Colonic mucosa (tissue), 4 donors: ENCODE results near the gene SPPL2C. TPM values are rescaled to one million over a fixed set of nuclear protein-coding genes. Genes with fewer than 3 reads are reported as not detected.

Source experiments
- DNase-seq: peaks from one replicate; pipeline ENCODE4 v3.0.0-alpha.2; 2020
- H3K27ac ChIP-seq: fragments of 200-600 bp; one replicate; pipeline ENCODE4 v1.8.0; 2021
- H3K27me3 ChIP-seq: fragments of 200-600 bp; one replicate; pipeline ENCODE4 v1.8.0; 2021
- H3K36me3 ChIP-seq: fragments of 200-600 bp; one replicate; pipeline ENCODE4 v1.8.0; 2021
- H3K4me1 ChIP-seq: fragments of 200-600 bp; one replicate; pipeline ENCODE4 v1.8.0; 2021; ENCODE audit warnings: mild to moderate bottlenecking
- H3K4me3 ChIP-seq: fragments of 200-600 bp; one replicate; pipeline ENCODE4 v1.8.0; 2021
- H3K9ac ChIP-seq, 2 donors: one replicate each; pipeline ENCODE4 v1.7.0; 2013; ENCODE audit warnings: control low read depth in 2 of 2, low read depth in 2 of 2, low read length in 2 of 2
- H3K9me3 ChIP-seq: fragments of 200-600 bp; one replicate; pipeline ENCODE4 v1.8.0; 2021
- CTCF ChIP-seq: fragments of 200-600 bp; IDR thresholded peaks from one replicate; pipeline ENCODE4 v1.8.0; 2022; ENCODE audit warnings: antibody characterized with exemption, mild to moderate bottlenecking
- intact Hi-C: fragments of 100-400 bp; cut with DNase I; formaldehyde crosslinking; loops from one replicate; pipeline ENCODE4 v1.14.1; 2022
- total RNA-seq, 2 donors: library from RNA; stranded (reverse); fragmentation: NEBNext Ultra II Directional in 1 of 2; extraction: Animal tissue kit (Norgen Biotek cat#: 25700) in 1 of 2; gene quantifications; one replicate each; pipeline ENCODE4 v1.2.1, GENCODE V29; 2021
- donor health status: healthy.
- donor health status: DM: no; HTN: no; CAD: no.
- donor health status: DM: no; HTN: no; CAD: no.

The SPPL2C gene
- total RNA-seq, 2 donors from 2014 or later, result not detected

DNA sequence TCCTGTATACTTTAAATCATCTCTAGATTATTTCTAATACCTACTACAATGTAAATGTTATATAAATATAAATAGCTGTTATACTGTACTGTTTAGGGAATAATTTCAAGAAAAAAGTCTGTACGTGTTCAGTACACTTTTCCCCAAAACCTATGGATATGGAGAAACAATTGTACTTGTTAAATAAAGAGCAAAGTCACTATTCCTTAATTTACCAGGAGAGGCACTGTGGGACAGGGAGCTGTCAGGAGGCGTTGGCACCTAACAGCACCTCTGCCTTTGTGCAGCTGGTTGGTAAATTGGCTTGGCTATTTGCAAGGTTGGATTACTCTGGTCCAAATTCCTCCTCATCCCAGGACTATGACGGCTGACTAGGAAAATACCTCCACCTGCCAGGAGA lies 32.6 kb upstream of the SPPL2C start:
- no peak for TF ChIP-seq CTCF
- H3K27ac ChIP-seq, result no peak overlapping the region
- no peak overlapping the region for H3K9ac ChIP-seq
- intact Hi-C loops, result no loop called here
- H3K27me3 ChIP-seq, result no peaks in the 10 kb centered on the region
- H3K9me3 ChIP-seq, result no peaks in the 10 kb centered on the region
- no peak for DNase-seq
- no peak overlapping the region for H3K4me3 ChIP-seq
- H3K4me1 ChIP-seq, result no peaks in the 10 kb centered on the region
- H3K36me3 ChIP-seq, result no peaks in the 10 kb centered on the region

DNA sequence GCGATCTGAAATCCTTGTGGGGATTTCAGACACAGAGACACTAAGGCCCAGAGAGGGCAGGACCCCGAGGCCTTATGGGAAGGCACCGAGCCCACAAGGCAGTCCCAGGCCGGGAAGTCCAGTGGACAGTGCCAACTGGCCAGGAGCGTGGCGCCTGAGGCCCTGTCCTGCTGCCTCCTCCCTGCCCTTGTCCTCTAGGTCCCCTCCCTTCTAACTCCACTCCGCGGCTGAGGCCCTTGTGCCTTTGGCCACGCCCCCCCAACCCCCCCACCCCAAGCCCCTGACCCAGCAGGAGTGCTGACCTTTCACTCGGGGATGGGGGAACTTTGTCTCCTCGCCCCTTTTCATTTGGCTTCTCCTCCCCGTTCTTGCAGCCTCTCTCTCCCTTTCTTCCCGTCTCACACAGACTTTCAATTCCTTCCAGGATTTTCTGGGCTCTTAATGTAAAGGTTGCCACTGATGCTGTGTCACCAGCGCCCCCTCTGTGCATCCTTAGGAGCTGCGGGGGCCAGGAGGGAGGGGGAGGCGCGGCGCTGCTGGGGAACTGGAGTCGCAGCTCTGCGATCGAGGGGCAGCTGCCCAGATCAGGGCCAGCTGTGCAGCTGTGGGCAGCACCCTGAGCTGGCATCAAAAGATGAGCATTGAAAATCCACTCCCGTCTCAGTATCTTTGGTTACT lies 31.5 kb upstream of the SPPL2C start:
- Histone ChIP-seq H3K9me3 (no peaks in the 10 kb centered on the region), H3K4me1 (no peaks in the 10 kb centered on the region), H3K27me3 (no peaks in the 10 kb centered on the region), H3K36me3 (no peaks in the 10 kb centered on the region), H3K9ac (no peak overlapping the region), H3K4me3 (no peak overlapping the region), H3K27ac (no peak overlapping the region)
- DNase-seq, result no peak
- TF ChIP-seq CTCF, result no peak
- intact Hi-C loops, result no loop called here

GRCh38 chr17:45814622-45815606 lies 29.8 kb upstream of the SPPL2C start:
- no peak for DNase-seq
- H3K27me3 ChIP-seq, result no peaks in the 10 kb centered on the region
- H3K36me3 ChIP-seq, result no peaks in the 10 kb centered on the region
- no peaks in the 10 kb centered on the region for H3K4me1 ChIP-seq
- intact Hi-C loops, result no loop called here
- no peak overlapping the region for H3K27ac ChIP-seq
- H3K9me3 ChIP-seq, result no peaks in the 10 kb centered on the region
- no peak overlapping the region for H3K9ac ChIP-seq
- no peak overlapping the region for H3K4me3 ChIP-seq
- no peak for TF ChIP-seq CTCF

- intact Hi-C loops, result no loop called here
- no peak overlapping the region for H3K27ac ChIP-seq
- H3K4me1 ChIP-seq, result no peaks in the 10 kb centered on the region
- no peaks in the 10 kb centered on the region for H3K27me3 ChIP-seq
- no peak for TF ChIP-seq CTCF
- no peaks in the 10 kb centered on the region for H3K36me3 ChIP-seq
- H3K4me3 ChIP-seq, result no peak overlapping the region
- no peak for DNase-seq
- no peaks in the 10 kb centered on the region for H3K9me3 ChIP-seq
- H3K9ac ChIP-seq, result no peak overlapping the region
These were observed 28.9 kb upstream of the SPPL2C start for GRCh38 chr17:45815752-45816151.

DNA sequence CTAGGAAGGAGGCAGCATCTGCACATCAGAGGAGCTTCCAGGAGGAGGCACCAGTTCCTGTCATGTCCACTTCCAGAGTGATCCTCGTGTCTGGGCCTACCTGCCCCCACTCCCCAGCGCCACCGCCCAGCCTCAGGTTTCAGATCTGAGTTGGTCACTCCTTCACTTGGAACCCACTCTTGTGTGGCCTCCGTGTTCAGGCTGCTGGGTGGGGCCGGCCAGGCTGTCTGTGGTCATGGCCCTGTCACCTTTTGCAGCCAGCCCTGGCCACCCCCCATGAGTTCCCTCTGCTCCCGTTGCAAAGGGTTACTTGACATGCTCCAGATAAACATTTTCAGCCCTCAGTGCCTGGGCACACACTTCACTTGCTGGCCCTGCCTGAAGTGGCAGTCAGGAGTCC lies 26.6 kb upstream of the SPPL2C start:
- DNase-seq, result no peak
- intact Hi-C loops, result no loop called here

More for the DNA sequence above, 26.6 kb upstream of the SPPL2C start:
- Histone ChIP-seq H3K36me3 (no peaks in the 10 kb centered on the region), H3K27ac (no peak overlapping the region), H3K9ac (no peak overlapping the region), H3K9me3 (no peaks in the 10 kb centered on the region), H3K27me3 (no peaks in the 10 kb centered on the region), H3K4me1 (no peaks in the 10 kb centered on the region), H3K4me3 (no peak overlapping the region)
- no peak for TF ChIP-seq CTCF
